Stimulated activated CD8-positive, alpha-beta memory T cell treated with anti-CD3 and anti-CD28 coated beads, Interleukin-15, amount 100 ng/mL, for 24 hours (primary cell): ENCODE measurements around the gene RFPL1.
A peak's percentile ranks its signal among the peaks of the same experiment; 100 is the strongest.

Experiments used
- DNase-seq: peaks from one replicate; pipeline ENCODE4 v3.0.0-alpha.2; 2020; ENCODE audit warnings: low read depth

Gene RFPL1

DNA sequence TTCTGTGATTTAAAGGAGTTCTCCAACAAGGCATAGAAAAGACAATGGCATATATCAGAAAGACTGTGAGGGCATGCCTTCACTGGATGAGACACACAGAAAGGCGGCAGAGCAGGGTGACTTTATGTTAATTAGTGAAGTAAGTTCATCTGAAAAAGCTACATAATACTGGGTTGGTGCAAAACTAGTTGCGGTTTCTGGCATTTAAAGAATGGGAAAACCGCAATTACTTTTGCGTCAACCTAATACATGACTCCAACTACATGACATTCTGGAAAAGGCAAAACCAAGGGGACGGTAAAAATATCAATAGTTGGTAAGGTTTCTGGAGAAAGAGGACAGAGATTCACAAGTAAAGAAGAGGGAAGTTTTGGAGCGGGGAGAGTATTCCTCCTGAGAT is 5.1 kb downstream of the RFPL1 start:
- no peak for DNase-seq

DNA sequence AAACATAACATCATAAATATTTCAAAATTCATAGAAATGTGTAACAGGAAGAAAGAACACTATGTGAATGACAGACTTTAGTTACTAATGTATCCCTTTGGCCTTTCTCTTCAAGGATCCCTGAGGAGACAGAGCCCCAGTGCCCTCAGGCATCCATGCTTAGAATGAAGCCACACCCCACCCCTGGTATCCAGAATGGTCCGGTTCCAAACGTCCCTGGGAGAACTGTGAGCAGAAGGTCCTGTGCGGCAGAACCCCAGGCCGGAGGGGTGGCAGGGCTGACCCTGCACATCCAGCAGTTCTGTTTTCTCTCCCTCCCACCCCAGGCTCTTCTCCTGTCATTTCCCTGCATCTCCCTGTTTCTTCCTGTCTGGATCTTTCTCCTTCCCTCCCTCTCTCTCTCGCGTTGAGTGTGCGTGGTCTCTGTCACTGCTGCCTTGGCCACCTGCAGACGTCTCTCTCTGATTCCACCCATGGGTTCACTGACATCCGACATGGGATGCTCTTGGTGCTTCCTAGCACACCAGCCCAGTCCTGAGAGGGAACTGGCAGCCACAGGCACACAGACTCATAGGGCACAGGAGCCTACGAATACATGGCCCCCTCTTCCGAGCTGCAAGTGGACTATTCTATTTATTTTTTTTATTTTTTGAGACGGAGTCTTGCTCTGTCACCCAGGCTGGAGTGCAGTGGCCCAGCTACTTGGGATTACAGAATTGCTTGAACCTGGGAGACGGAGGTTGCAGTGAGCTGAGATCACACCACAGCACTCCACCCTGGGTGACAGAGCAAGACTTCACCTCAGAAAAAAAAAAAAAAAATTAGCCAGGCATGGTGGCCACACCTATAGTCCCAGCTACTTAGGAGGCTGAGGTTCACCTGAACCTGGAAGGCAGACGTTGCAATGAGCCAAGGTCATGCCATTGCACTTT is 5.7 kb downstream of the RFPL1 start:
- no peak for DNase-seq

DNA sequence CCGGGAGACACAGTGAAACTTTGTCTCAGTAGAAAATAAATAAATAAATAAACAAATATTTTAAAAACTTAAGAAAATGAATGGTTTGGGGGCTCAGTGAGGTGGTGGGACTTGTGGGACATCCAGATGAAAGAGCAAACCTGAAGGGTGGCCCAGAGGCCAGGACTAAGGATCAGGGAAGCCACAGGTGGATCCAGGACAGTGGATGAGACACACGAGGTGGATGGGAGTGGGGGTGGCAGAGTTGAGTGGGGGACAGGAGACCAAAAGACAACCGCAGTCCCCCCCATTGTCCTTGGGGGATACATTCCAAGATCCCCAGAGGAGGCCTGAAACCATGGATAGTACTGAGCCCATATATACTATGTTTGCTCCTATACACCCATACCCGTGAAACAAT is 7.1 kb downstream of the RFPL1 start:
- no peak for DNase-seq

DNA sequence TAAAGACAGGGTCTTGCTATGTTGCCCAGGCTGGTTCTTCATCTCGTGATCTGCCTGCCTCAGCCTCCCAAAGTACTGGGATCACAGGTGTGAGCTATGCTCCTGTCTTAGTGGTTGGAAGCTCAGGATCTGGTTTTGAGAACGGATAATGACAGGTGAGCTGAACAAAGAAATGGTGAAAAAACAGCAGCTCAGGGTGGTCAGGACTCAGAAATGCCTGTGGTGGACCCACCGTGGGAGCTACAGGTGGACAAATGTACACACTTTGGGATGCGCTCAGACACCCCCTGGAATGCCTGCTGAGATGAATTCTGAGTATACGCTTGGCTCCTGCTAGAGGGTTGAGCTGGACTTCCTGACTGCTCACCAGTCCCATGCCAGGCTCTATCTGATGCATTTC is 9.5 kb downstream of the RFPL1 start:
- DNase-seq: no peak

DNA sequence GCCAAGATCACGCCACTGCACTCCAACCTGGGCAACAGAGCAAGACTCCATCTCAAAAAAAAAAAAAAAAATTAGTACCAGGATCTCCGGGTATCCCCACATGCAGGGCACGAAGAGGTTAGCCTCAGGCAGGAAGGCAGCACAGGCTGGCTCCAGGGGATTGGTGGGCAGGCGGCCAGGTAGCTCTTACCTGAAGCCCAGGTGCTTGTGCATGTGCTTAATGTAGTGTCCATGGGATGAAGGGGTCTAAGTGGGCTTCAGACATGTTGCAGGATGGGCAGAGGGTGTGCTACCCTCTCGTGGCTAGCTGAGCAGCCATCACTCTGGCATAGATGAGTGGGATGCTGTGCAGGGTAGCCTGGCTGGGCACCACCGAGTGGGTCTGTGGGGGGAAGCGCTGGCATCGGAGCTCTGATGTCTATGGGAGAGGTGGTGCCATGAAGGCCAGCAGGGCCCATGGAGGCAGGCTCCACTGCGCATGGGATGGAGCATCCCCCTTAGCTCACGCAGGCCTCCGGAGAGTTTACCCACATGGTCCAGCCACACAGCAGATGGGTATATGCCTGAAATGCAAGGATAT is 11.0 kb downstream of the RFPL1 start:
- no peak for DNase-seq

DNA sequence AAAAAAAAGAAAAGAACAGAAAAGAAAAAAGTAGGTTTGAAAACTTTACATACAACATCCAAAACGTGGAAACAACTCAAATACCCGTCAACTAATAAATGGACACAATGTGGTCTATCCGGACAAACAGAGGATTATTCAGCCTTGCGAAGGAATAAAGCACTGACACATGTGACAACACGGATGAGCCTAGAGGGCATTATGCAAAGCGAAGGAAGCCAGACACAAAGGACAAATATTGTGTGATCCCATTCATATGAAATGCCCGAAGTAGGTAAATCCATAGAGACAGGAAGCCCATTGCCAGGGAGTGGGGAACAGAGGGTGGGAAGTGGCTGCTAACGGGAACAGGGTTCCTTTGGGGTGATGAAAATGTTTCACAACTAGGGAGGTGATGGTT is 11.8 kb downstream of the RFPL1 start:
- DNase-seq: no peak

DNA sequence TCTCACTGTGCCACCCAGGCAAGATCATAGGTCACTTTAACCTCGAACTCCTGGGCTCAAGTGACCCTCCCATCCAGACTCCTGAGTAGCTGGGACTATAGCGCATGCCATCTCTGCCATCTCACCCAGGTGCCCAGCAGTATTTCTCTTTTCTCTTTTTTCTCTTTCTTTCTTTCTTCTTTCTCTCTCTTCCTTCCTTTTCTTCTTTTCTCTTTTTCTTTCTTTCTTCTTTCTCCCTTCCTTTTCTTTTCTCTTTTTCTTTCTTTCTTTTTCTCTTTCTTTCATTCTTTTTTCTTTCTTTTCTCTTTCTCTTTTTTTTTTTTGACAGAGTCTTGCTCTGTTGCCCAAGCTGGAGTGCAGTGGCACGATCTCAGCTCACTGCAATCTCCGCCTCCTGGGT is 13.5 kb downstream of the RFPL1 start:
- no peak for DNase-seq

DNA sequence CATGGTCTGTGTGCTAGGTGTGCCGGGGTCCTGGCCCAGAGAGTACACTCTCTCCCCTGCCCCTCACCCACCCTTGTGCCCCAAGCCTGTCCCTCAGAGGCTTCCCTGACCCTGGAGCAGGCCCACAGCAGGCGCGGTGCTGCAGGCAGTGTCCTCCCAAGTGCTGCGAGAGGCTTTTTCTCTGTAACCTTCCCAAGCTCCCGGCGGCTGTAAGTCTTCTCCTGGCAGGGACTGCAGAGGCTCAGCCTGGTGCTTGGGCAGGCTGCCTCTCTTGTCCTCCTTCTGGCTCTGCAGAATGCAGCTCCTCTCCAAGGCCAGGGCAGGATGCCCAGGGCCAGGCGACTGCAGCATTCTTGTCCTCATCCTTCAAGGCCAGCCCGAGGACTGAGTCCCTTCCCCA is 15.9 kb downstream of the RFPL1 start:
- no peak for DNase-seq

DNA sequence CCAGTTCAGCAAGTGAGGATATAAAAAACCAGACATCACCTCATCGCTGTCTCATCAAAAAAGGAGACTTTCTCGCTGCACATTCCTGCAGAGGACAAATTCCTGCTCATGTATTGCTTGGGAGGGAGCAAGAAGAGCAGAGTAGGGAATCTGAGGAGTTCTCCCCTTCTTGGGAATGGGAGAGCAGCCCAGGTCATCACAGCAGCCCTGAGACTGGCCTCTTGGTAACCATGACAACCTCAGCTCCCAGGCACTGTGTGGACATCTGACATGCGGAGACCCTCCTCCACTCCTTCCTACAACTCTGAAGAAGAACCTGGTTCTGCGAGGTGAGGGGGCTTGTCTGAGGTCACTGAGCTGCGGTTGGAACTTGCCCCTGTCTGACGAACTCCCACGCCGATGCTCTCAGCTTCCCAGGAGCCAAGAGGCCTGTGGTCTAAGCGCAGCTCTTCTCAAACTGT is 17.9 kb downstream of the RFPL1 start:
- no peak for DNase-seq

DNA sequence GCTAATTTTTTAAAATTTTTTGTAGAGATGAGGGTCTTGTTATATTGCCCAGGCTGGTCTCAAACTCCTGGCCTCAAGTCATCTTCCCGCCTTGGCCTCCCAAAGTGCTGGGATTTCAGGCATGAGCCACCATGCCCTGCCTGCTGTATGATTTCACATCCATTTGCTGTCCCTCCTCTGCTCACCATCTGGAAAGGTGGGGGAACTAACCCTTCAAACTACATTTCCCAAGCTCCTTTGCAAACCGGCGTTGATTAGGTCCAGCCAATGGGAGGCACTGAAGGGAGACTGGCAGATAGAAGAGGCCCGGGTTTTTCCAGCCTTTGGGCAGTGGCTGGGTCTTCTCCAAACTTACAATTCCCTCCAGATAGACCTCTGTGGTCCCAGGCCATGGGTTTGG is 19.3 kb downstream of the RFPL1 start:
- DNase-seq: no peak

DNA sequence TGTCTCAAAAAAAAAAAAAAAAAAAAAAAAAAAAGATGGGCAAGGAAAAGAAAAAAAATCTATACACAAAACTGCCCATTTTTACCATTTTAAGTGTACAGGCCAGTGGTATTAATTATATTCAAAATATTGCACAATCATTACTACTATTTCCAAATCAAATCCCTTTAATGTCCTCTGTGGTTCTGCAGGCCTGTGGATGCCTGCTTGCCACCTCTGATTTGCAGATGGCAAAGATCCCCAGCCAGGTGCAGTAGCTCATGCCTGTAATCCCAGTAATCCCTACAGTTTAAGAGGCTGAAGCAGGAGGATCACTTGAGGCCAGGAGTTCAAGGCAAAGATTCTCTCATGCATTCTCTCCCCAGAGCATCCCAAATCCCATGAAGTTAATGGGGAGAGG is 20.2 kb downstream of the RFPL1 start:
- DNase-seq: no peak

DNA sequence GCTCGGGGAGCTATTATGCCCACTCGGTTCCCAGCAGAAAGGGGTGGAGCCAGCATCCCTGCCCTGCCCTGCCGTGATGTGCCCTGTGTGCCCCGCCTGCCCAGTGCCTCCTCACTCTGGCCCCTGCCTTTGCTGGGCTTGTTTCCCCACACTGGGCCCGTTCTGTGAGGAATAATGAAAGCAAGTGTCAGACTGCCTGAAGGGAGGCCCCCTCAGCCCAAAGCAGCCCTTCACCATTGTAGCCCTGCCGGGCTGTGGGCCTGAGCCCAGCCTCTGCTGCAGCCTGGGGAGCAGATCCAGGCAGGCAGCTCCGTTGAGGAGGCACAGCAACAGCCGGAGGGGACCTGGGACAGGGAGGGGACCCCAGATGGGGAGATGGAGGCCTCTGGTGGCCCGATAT is 21.4 kb downstream of the RFPL1 start:
- DNase-seq: no peak

DNA sequence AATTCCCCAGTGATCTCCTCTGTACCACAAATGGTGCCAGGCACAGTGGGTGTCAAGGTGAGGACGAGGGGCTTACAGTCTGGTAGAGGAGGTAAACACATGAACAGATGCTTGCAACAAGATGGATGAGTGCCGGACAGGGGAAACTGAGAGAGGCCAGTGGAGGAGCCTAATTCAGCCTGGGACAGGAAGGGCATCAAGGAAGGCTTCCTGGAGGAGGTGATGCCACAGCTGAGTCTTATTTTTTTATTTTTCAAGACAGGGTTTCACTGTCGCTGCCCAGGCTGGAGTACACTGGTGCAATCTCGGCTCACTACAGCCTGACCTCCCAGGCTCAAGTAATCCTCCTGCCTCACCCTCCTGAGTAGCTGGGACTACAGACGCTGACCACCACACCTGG is 22.9 kb downstream of the RFPL1 start:
- DNase-seq: no peak

DNA sequence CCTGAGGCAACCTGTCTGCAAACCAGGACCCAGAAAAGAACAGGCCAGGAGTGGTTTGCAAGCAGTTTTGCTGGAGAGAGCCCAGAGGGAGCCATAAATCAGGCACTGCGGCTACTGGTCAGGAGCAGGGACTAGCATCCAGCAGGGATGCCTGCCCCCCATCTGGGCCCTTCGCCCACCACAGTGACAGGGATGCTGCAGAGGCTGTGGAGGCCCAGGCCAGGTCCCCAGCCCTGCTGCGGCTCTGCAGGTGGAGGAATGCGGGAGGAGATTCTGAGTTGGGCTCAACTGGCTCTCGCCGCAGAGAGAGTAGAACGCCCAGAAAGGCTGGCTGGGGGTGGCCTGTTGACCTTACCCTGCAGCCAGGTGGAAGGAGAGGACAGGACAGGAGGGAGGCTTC is 25.2 kb downstream of the RFPL1 start:
- no peak for DNase-seq

DNA sequence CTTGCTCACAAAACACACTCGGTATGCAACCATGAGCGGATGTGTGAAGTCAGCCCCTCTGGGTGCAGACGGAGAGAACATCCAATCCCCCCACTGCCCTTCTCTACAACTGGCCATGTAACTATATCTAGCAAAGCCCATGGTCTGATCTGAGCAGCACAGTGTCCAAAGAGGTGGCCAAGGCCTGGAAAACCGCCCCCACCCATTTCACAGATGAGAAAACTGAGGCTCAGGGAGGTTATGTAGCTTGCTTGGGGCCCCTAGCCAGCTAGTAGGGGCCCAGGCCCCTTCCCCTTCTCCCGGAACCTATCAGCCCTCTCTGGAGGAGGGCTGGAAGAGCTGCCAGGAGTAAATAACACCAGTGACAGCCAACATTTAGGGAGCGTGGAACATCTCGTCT is 26.2 kb downstream of the RFPL1 start:
- DNase-seq: no peak

DNA sequence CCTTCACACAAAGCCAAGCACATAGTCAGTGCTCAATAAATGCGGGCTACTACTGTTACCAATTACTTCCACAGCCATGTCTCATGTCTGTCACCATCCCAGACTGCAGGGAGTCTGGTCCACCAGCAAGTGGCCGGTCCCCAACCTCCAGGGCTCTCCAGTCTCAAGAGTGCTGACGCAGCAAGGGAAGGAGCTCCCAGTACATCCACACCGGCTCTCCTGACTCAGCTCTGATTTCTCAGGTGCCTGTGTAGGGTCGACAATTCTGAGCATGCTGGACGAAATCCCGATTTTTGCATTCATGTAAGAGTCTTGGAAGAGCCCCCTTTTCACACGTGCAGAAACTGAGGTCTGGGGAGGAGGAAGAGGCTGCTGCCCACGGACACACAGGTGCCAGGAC is 31.4 kb downstream of the RFPL1 start:
- no peak for DNase-seq

DNA sequence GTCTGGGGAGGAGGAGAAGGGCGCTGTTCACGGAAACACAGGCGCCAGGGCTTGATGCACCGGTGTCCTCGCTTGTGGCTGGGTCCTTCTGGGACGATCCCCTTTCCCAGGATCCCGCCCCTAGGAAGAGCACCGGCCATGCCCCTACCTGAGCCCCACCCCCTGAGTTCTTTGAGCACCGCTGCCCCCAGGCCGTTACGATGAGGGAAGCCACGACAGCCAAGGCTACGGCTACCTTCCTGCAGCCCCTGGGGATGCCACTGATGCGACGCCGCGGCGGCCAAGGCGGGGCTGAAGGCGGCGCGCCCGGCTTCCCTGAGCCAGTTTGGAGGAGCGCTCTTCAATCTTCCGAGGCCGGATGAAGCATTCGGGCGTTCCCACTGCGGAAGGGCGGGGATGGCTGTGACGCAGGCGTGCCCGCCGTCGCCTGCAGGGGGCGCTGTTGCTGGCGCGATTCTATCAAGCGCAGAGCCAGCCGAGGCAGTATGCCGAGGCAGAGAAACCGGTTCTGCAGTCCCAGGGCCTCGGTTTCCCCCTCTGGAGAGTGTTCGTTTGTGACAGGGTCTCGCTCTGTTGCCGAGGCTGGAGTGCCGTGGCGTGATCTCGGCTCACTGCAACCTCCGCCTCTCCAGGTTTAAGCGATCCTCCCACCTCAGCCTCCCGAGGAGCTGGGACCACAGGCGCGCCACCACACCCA is 31.9 kb downstream of the RFPL1 start:
- peak; percentile 54 for DNase-seq

DNA sequence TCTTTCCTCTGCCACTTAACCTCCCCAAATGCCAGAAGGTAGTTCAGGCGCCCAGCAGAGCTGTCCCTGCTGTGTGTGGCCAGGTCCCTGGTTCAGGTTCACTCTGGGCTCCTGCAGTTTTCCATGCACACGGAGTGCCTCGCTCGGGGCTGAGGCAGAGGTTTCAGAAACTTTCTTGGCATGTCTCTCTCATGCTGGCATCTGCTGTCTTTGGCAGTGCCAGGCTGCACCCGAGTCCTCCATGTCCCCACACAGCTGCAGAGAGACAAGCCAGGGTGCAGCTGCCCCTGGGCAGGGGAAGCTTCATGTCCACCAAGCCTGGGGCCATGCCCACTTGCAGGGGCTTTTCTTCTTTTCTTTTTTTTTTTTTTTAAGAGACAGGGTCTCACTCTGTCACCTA is 34.6 kb downstream of the RFPL1 start:
- DNase-seq: no peak

DNA sequence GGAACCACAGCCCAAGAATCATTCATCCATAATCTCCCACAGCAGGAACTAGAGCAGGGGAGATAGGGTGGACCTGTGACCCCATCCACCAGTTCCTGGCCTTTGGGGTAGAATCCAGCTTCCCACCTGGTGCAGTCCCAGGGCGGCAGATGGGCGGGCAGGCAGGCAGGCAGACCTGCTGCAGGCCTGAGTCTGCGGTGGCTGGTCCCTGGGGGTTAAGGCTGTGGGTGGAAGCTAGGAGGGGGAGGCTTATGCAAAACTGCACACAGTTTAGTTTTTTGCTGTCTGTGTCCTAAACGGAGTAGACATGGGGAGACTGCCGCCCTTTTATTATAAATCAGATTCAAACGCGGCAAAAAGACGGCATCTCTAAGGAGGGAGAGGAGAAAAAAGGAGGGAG is 37.2 kb downstream of the RFPL1 start:
- DNase-seq: no peak

DNA sequence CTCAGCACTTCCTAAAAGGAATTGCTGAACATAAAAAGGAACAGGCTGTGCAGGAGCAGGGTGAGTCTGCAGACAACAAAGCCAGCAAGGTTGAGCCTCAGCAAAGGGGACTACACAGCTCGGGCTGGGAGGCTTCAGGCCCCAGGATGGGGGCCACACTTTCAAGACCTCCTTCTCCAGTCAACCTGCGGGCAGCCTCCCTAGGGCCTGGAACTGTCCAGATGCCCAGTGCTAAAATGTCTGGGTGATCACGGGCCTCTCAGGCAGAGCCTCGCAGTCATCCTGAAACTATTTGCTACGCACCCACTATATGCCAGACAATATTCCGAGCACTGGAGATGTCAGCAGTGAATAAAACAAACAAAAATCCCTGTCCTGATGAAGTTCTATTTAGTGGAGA is 37.7 kb downstream of the RFPL1 start:
- no peak for DNase-seq

DNA sequence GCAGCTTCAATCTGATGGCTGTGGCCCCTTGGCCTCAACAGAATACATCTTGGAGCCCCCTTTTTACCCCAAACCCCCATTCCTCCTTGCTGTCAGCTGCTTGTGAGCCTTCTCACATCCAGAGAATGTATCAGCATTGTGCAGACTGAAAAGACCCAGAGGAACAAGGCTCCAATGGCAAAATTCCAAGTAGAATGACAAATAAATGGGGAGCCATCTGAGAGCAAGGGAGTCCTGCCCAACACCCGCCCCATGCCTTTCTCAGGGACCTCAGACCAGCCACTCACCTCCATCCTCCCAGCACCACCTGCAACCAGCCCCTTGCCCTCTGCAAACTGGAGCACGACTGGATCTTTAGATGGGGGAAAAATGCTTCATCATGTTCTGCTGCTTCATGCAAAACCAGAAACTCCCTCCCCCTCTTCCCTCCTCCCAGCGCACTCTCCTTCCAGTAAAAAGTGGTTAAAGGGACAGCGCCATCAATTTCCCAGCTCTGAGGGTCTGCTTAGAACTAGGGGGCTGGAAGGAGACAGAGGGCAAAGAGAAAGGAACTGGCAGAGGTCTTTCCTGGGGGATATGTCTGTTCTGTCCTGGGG is 39.4 kb downstream of the RFPL1 start:
- no peak for DNase-seq

DNA sequence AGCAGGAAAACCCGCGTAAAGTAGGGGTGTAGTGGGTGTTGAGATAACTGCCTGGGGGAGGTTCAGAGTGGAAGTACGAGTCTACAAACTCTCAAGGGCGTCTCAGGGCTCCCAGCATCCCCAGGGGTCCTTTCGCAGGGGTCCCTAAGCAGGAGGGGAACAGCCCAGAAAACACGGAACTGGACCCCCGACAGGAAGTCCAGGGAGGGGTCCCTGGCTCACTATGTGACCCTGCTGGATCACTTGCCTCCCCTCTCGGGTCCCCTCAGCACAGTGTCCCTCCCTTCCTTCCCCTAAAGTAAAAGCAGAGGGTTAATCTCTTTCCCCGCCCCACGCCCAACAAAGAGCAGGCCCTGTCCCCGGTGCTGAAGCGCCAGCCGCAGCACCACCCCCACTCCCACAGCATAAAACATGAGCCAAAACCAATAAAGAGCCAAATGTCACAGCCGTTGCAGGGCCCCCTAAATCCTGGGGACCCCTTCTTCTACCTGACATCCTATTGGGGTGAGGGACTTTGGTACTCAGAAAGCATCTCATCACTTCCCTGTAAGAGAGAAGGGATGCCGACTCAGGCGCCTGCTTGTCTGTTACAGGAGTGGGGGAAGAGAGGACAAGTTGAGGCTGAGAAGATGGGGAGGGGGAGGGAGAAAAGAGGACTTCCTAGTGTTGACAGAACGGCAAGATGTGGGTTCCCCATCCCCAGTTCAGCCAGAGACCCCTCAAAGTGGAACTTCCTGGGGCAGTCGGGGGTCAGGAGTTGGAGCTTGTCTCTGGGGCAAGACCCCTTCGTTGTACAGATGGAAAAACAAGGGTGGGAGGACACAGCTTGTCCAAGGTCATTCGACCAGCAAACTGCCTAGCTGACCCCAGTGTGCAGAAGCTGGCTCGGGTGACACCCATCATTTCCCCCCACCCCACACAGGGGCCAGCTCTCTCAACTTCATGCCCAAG is 40.2 kb downstream of the RFPL1 start:
- no peak for DNase-seq
